Natural killer cell (primary cell): ENCODE measurements around the gene MARK2. TPM values are rescaled to one million over a fixed set of nuclear protein-coding genes. Genes with fewer than 3 reads are reported as not detected.

ENCODE experiments used
- ATAC-seq, 3 donors: fragments of 150-1000 bp in 2 of 3; fragments of 200-7000 bp in 1 of 3; cut with Tn5 transposase; 1 replicate in 1 of 3; 2 replicates in 2 of 3; pipeline ENCODE4 v1.10.0; 2021; ENCODE audit warnings: mild to moderate bottlenecking in 2 of 3, moderate library complexity in 2 of 3
- DNase-seq, 2 donors: peaks; one replicate each; pipeline versions ENCODE4 v3.0.0 to v3.0.0-alpha.2; 2013 to 2021; ENCODE audit warnings: mixed read lengths in 1 of 2
- H3K27ac ChIP-seq: one replicate; pipeline ENCODE4 v1.5.1; 2013; ENCODE audit warnings: mild to moderate bottlenecking, low read length
- H3K27me3 ChIP-seq: one replicate; pipeline ENCODE4 v1.6.1; 2013; ENCODE audit warnings: low read length; ENCODE audit not compliant: control insufficient read depth, insufficient read depth
- H3K36me3 ChIP-seq: one replicate; pipeline ENCODE4 v1.6.1; 2013; ENCODE audit warnings: low read length; ENCODE audit not compliant: control insufficient read depth, insufficient read depth
- H3K4me1 ChIP-seq: one replicate; pipeline ENCODE4 v1.6.1; 2013; ENCODE audit warnings: low read length; ENCODE audit not compliant: control insufficient read depth, insufficient read depth
- H3K4me3 ChIP-seq: one replicate; pipeline ENCODE4 v1.5.1; 2013; ENCODE audit warnings: low read length
- H3K9me3 ChIP-seq: one replicate; pipeline ENCODE4 v1.6.1; 2013; ENCODE audit warnings: low read length; ENCODE audit not compliant: control insufficient read depth, insufficient read depth
- H3K27ac Mint-ChIP-seq, 2 donors: one replicate each; pipeline ENCODE4 v1.8.0; 2022; ENCODE audit warnings: mild to moderate bottlenecking in 2 of 2, mixed read lengths in 2 of 2, moderate library complexity in 1 of 2
- H3K27me3 Mint-ChIP-seq, 2 donors: one replicate each; pipeline ENCODE4 v1.8.0; 2022; ENCODE audit warnings: low read depth in 2 of 2, mixed read lengths in 2 of 2
- H3K36me3 Mint-ChIP-seq: one replicate; pipeline ENCODE4 v1.8.0; 2022; ENCODE audit warnings: mixed read lengths
- H3K4me1 Mint-ChIP-seq, 2 donors: one replicate each; pipeline ENCODE4 v1.8.0; 2022; ENCODE audit warnings: mixed read lengths in 2 of 2
- H3K4me3 Mint-ChIP-seq: one replicate; pipeline ENCODE4 v1.8.0; 2022; ENCODE audit warnings: mild to moderate bottlenecking, moderate library complexity, mixed read lengths
- H3K9me3 Mint-ChIP-seq, 2 donors: one replicate each; pipeline ENCODE4 v1.8.0; 2022; ENCODE audit warnings: mixed read lengths in 2 of 2
- WGBS: methylation state at CpG from one replicate; pipeline ENCODE4 v1.1.7; 2013; ENCODE audit warnings: missing lambda C conversion rate; ENCODE audit not compliant: insufficient coverage; 5-methylcytosine and 5-hydroxymethylcytosine counted together
- intact Hi-C: fragments of 100-400 bp; cut with micrococcal nuclease; formaldehyde crosslinking; loops from one replicate; pipeline ENCODE4 v1.14.2; 2022
- total RNA-seq, 4 donors: library from RNA; stranded (reverse); fragments of 120-200 nt in 1 of 4; gene quantifications; one replicate each; pipeline versions ENCODE4 v1.2.3 to v1.2.4, GENCODE V29; 2013 to 2022
- TF ChIP-seq, protein P1 (sequence below): fragments of 200-600 bp; IDR thresholded peaks from one replicate; pipeline ENCODE4 v1.8.0; 2022; ENCODE audit warnings: antibody characterized with exemption

The MARK2 gene
- total RNA-seq, 3 donors from 2014 or later (not counting 1 experiment from before 2014, with no cell fraction given): 63.8 to 88.4 (median 80.2) TPM

DNA sequence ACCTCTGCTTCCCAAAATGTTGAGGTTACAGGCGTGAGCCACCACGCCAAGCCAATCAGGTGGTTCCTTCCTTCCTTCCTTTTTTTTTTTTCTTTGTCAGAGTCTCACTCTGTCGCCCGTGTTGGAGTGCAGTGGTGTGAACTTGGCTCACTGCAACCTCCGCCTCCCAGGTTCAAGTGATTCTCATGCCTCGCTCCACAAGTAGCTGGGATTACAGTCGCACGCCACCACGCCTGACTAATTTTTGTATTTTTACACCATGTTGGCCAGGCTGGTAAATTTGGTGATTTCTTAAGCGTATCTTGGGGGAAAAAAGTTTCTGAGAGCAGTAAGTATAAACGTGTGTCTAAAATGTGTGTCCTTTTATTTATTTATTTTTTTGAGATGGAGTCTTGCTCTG is 43.8 kb upstream of the MARK2 start:
- Histone ChIP-seq H3K9me3 (peaks cover 21% of the 10 kb centered on the region), H3K4me3 (no peak overlapping the region), H3K4me1 (peaks cover 7% of the 10 kb centered on the region), H3K27ac (no peak overlapping the region), H3K27me3 (no peaks in the 10 kb centered on the region), H3K36me3 (no peaks in the 10 kb centered on the region)
- H3K27me3 Mint-ChIP-seq: peaks cover under 1 to 10% of the 10 kb centered on the region in 2 donors
- no peak for DNase-seq
- H3K27ac Mint-ChIP-seq: no peak overlapping the region
- ATAC-seq: no peak
- intact Hi-C loops: no loop called here
- WGBS: 62% methylated on average over 11 of the region's 11 CpGs
- H3K4me3 Mint-ChIP-seq: no peak overlapping the region
- H3K9me3 Mint-ChIP-seq: peaks cover 3 to 7% of the 10 kb centered on the region in 2 donors
- TF ChIP-seq, protein P1, sequence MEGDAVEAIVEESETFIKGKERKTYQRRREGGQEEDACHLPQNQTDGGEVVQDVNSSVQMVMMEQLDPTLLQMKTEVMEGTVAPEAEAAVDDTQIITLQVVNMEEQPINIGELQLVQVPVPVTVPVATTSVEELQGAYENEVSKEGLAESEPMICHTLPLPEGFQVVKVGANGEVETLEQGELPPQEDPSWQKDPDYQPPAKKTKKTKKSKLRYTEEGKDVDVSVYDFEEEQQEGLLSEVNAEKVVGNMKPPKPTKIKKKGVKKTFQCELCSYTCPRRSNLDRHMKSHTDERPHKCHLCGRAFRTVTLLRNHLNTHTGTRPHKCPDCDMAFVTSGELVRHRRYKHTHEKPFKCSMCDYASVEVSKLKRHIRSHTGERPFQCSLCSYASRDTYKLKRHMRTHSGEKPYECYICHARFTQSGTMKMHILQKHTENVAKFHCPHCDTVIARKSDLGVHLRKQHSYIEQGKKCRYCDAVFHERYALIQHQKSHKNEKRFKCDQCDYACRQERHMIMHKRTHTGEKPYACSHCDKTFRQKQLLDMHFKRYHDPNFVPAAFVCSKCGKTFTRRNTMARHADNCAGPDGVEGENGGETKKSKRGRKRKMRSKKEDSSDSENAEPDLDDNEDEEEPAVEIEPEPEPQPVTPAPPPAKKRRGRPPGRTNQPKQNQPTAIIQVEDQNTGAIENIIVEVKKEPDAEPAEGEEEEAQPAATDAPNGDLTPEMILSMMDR: no peak
- H3K36me3 Mint-ChIP-seq: peaks cover 11% of the 10 kb centered on the region
- no peaks in the 10 kb centered on the region for H3K4me1 Mint-ChIP-seq

DNA sequence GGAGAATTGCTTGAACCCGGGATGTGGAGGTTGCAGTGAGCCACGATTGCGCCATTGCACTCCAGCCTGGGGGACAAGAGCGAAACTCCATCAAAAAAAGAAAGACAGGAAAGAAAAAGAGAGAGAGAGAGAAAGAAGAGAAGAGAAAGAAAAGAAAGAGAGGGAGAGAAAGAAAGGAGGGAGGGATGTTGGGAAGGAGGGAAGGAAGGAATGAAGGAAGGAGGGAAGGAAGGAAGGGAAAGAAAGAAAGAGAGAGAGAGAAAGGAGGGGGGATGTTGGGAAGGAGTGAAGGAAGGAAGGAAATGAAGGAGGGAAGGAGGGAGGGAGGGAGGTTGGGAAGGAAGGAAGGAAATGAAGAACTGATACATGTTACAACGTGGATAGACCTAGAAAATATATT is 38.0 kb upstream of the MARK2 start:
- peaks cover 9 to 14% of the 10 kb centered on the region in 2 donors for H3K27me3 Mint-ChIP-seq
- H3K4me3 Mint-ChIP-seq: no peak overlapping the region
- H3K4me3 ChIP-seq: no peak overlapping the region
- no peaks in the 10 kb centered on the region for H3K27me3 ChIP-seq
- no peaks in the 10 kb centered on the region for H3K9me3 ChIP-seq
- no peaks in the 10 kb centered on the region for H3K4me1 Mint-ChIP-seq
- TF ChIP-seq, protein P1: no peak
- intact Hi-C loops: no loop called here
- H3K9me3 Mint-ChIP-seq: no peaks in the 10 kb centered on the region
- DNase-seq (no peak), ATAC-seq (no peak)
- no peak overlapping the region for H3K27ac Mint-ChIP-seq
- no peaks in the 10 kb centered on the region for H3K36me3 Mint-ChIP-seq
- H3K27ac ChIP-seq: no peak overlapping the region
- WGBS: 95% methylated on average over 4 of the region's 5 CpGs
- H3K36me3 ChIP-seq: no peaks in the 10 kb centered on the region
- H3K4me1 ChIP-seq: no peaks in the 10 kb centered on the region

- no peak overlapping the region for H3K4me3 Mint-ChIP-seq
- H3K9me3 Mint-ChIP-seq: no peaks in the 10 kb centered on the region
- intact Hi-C loops: no loop called here
- H3K27me3 Mint-ChIP-seq: peaks cover 9 to 10% of the 10 kb centered on the region in 2 donors
- Histone ChIP-seq H3K4me1 (no peaks in the 10 kb centered on the region), H3K4me3 (no peak overlapping the region), H3K9me3 (no peaks in the 10 kb centered on the region), H3K27me3 (no peaks in the 10 kb centered on the region), H3K27ac (no peak overlapping the region), H3K36me3 (no peaks in the 10 kb centered on the region)
- no peak for DNase-seq
- H3K4me1 Mint-ChIP-seq: no peaks in the 10 kb centered on the region
- 91% methylated on average over 10 of the region's 10 CpGs for WGBS
- no peak for ATAC-seq
- TF ChIP-seq, protein P1: no peak
- no peak overlapping the region for H3K27ac Mint-ChIP-seq
- no peaks in the 10 kb centered on the region for H3K36me3 Mint-ChIP-seq
Observed at GRCh38 chr11:63802637-63803414, 36.1 kb upstream of the MARK2 start.

GRCh38 chr11:63804259-63804658 is 34.7 kb upstream of the MARK2 start:
- H3K27me3 ChIP-seq: no peaks in the 10 kb centered on the region
- ATAC-seq: no peak
- no peaks in the 10 kb centered on the region for H3K4me1 ChIP-seq
- no peaks in the 10 kb centered on the region for H3K36me3 ChIP-seq
- TF ChIP-seq, protein P1: no peak
- Mint-ChIP-seq H3K9me3 (no peaks in the 10 kb centered on the region), H3K4me1 (no peaks in the 10 kb centered on the region), H3K27me3 (peaks cover 7 to 9% of the 10 kb centered on the region in 2 donors), H3K4me3 (no peak overlapping the region), H3K36me3 (no peaks in the 10 kb centered on the region), H3K27ac (no peak overlapping the region)
- H3K9me3 ChIP-seq: no peaks in the 10 kb centered on the region
- H3K4me3 ChIP-seq: no peak overlapping the region
- intact Hi-C loops: no loop called here
- no peak overlapping the region for H3K27ac ChIP-seq
- no peak for DNase-seq
- WGBS: 87% methylated on average over 6 of the region's 6 CpGs
